Kidney (tissue), 14 donors: ENCODE data around the gene TTC39C. TPM values are rescaled to one million over a fixed set of nuclear protein-coding genes. Genes with fewer than 3 reads are reported as not detected.

Source experiments
- DNase-seq, 5 donors: peaks; one replicate each; pipeline ENCODE4 v3.0.0-alpha.2; 2013 to 2020
- FAIRE-seq: peaks from 2 replicates; lab custom pipeline; 2012; peaks lifted over from hg19 to GRCh38; lab: Jason Lieb, UNC
- H3K27ac ChIP-seq, 2 donors: one replicate each; pipeline ENCODE4 v1.7.0; 2013; ENCODE audit warnings: low read depth in 2 of 2, low read length in 2 of 2, inconsistent platforms in 1 of 2
- H3K27me3 ChIP-seq: one replicate; pipeline ENCODE4 v1.7.1; 2013; ENCODE audit warnings: low read length, inconsistent platforms; ENCODE audit not compliant: control insufficient read depth, insufficient read depth
- H3K36me3 ChIP-seq, 3 donors: one replicate each; pipeline versions ENCODE4 v1.7.0 to v1.7.1; 2013; ENCODE audit warnings: low read length in 3 of 3, control low read depth in 1 of 3, inconsistent platforms in 1 of 3; ENCODE audit not compliant: insufficient read depth in 3 of 3, control insufficient read depth in 2 of 3
- H3K4me1 ChIP-seq, 3 donors: one replicate each; pipeline versions ENCODE4 v1.7.0 to v1.7.1; 2013; ENCODE audit warnings: low read length in 3 of 3, inconsistent platforms in 1 of 3, low read depth in 1 of 3; ENCODE audit not compliant: control insufficient read depth in 2 of 3, insufficient read depth in 2 of 3
- H3K4me3 ChIP-seq, 3 donors: one replicate each; pipeline versions ENCODE4 v1.7.0 to v1.8.1; 2013; ENCODE audit warnings: low read length in 3 of 3, control low read depth in 1 of 3, inconsistent platforms in 1 of 3
- H3K9ac ChIP-seq, 3 donors: one replicate each; pipeline versions ENCODE4 v1.7.0 to v1.7.1; 2013; ENCODE audit warnings: low read length in 3 of 3, control low read depth in 1 of 3, inconsistent platforms in 1 of 3
- H3K9me3 ChIP-seq, 3 donors: one replicate each; pipeline versions ENCODE4 v1.7.0 to v1.7.1; 2013; ENCODE audit warnings: low read length in 3 of 3, control low read depth in 1 of 3, inconsistent platforms in 1 of 3; ENCODE audit not compliant: control insufficient read depth in 2 of 3, insufficient read depth in 1 of 3
- CTCF ChIP-seq: IDR thresholded peaks from 3 replicates; pipeline ENCODE4 v1.5.1; 2012; ENCODE audit warnings: mild to moderate bottlenecking, moderate library complexity, borderline replicate concordance; ENCODE audit not compliant: insufficient read depth; ENCODE audit errors: extremely low read depth
- intact Hi-C: fragments of 100-400 bp; cut with DNase I; formaldehyde crosslinking; loops from one replicate; pipeline ENCODE4 v1.11.1; 2022
- polyA plus RNA-seq: library from polyadenylated mRNA; stranded (reverse); fragments of 350-450 nt; fragmentation: Illumina TruSeq; extraction: RNeasy Lipid Tissue Mini Kit (QIAGEN cat#74804); gene quantifications from one replicate; pipeline ENCODE4 v1.2.3, GENCODE V29; 2014; ENCODE audit warnings: low read depth, low replicate concordance; ENCODE audit not compliant: insufficient read depth
- total RNA-seq: library from RNA; stranded (reverse); fragmentation: NEBNext Ultra II Directional; extraction: Animal tissue kit (Norgen Biotek cat#: 25700); gene quantifications from one replicate; pipeline ENCODE4 v1.2.1, GENCODE V29; 2021
- donor health status: control.
- donor health status: control.
- donor health status: control.
- donor health status: control.
- donor health status: control.
- donor health status: DM: yes; HTN: yes; CAD: no.
- donor health status: Normal renal cell carcinoma (clear cell type).

The TTC39C gene
- total and polyA plus RNA-seq, 2 donors from 2014 or later, result 2.8 to 17.4 TPM

GRCh38 chr18:24176727-24177416 lies 162.3 kb downstream of the TTC39C start:
- DNase-seq (peak in 4 of 5 donors; percentile 46 to 68 (median 54)), FAIRE-seq (no peak)
- H3K4me1 ChIP-seq, result no peaks in the 10 kb centered on the region
- peaks cover 3 to 12% (median 5%) of the 10 kb centered on the region in 3 donors for H3K36me3 ChIP-seq
- H3K9ac ChIP-seq, result no peak overlapping the region
- TF ChIP-seq CTCF, result peak; percentile 63
- no peak overlapping the region for H3K4me3 ChIP-seq
- intact Hi-C loops, result no loop called here
- no peaks in the 10 kb centered on the region for H3K27me3 ChIP-seq
- H3K27ac ChIP-seq, result no peak overlapping the region
- no peaks in the 10 kb centered on the region for H3K9me3 ChIP-seq

- peaks cover 3 to 12% (median 5%) of the 10 kb centered on the region in 3 donors for H3K36me3 ChIP-seq
- no peak for DNase-seq
- no peaks in the 10 kb centered on the region for H3K27me3 ChIP-seq
- no peak for TF ChIP-seq CTCF
- intact Hi-C loops, result no loop called here
- no peak overlapping the region for H3K4me3 ChIP-seq
- FAIRE-seq, result no peak
- H3K9ac ChIP-seq, result no peak overlapping the region
- H3K9me3 ChIP-seq, result no peaks in the 10 kb centered on the region
- no peaks in the 10 kb centered on the region for H3K4me1 ChIP-seq
- no peak overlapping the region for H3K27ac ChIP-seq
These were observed 163.1 kb downstream of the TTC39C start for GRCh38 chr18:24177499-24178133.

- H3K27me3 ChIP-seq, result no peaks in the 10 kb centered on the region
- DNase-seq (no peak), FAIRE-seq (no peak)
- H3K27ac ChIP-seq, result no peak overlapping the region
- H3K4me3 ChIP-seq, result no peak overlapping the region
- H3K9me3 ChIP-seq, result no peaks in the 10 kb centered on the region
- no peak for TF ChIP-seq CTCF
- peaks cover 0 to 7% (median 0%) of the 10 kb centered on the region in 3 donors for H3K36me3 ChIP-seq
- H3K9ac ChIP-seq, result no peak overlapping the region
- intact Hi-C loops, result no loop called here
- no peaks in the 10 kb centered on the region for H3K4me1 ChIP-seq
These were observed 165.5 kb downstream of the TTC39C start for GRCh38 chr18:24180048-24180447.
